Endodermal cell (in vitro differentiated cells): Measurements from ENCODE around the gene TNNI3K. TPM values are rescaled to one million over a fixed set of nuclear protein-coding genes. Genes with fewer than 3 reads are reported as not detected.
A peak's percentile ranks its signal among the peaks of the same experiment; 100 is the strongest.

Experiments
- DNase-seq: peaks from one replicate; pipeline ENCODE4 v3.0.0-alpha.2; 2017
- H3K27ac ChIP-seq: 2 replicates; pipeline ENCODE4 v1.5.1; 2013; ENCODE audit warnings: mild to moderate bottlenecking, low read depth, low read length, moderate library complexity
- H3K27me3 ChIP-seq: 2 replicates; pipeline ENCODE4 v1.6.1; 2013; ENCODE audit warnings: mild to moderate bottlenecking, low read length, moderate library complexity; ENCODE audit not compliant: insufficient read depth, control insufficient read depth, poor library complexity, severe bottlenecking
- H3K36me3 ChIP-seq: 2 replicates; pipeline ENCODE4 v1.7.0; 2013; ENCODE audit warnings: mild to moderate bottlenecking, low read length, moderate library complexity; ENCODE audit not compliant: control insufficient read depth, insufficient read depth
- H3K4me1 ChIP-seq: one replicate; pipeline ENCODE4 v1.7.0; 2013; ENCODE audit warnings: low read length; ENCODE audit not compliant: control insufficient read depth, insufficient read depth
- H3K4me3 ChIP-seq: 2 replicates; pipeline ENCODE4 v1.5.1; 2013; ENCODE audit warnings: mild to moderate bottlenecking, low read length, moderate library complexity
- H3K9ac ChIP-seq: 2 replicates; pipeline ENCODE4 v1.6.1; 2013; ENCODE audit warnings: mild to moderate bottlenecking, low read length, moderate library complexity; ENCODE audit not compliant: poor library complexity, severe bottlenecking; ENCODE audit errors: extremely low read depth
- H3K9me3 ChIP-seq: 2 replicates; pipeline ENCODE4 v1.6.1; 2013; ENCODE audit warnings: mild to moderate bottlenecking, low read length, moderate library complexity; ENCODE audit not compliant: control insufficient read depth
- H3K27ac Mint-ChIP-seq: 2 replicates; pipeline ENCODE4 v1.8.0; 2020; ENCODE audit warnings: mixed read lengths
- H3K27me3 Mint-ChIP-seq: 2 replicates; pipeline ENCODE4 v1.8.0; 2021; ENCODE audit warnings: mild to moderate bottlenecking, mixed read lengths; ENCODE audit not compliant: insufficient read depth
- H3K36me3 Mint-ChIP-seq: 2 replicates; pipeline ENCODE4 v1.8.0; 2020; ENCODE audit warnings: low read depth, mixed read lengths
- H3K4me1 Mint-ChIP-seq: 2 replicates; pipeline ENCODE4 v1.8.0; 2020; ENCODE audit warnings: mixed read lengths
- H3K4me3 Mint-ChIP-seq: 2 replicates; pipeline ENCODE4 v1.8.0; 2020; ENCODE audit warnings: mild to moderate bottlenecking, moderate library complexity, mixed read lengths
- H3K9me3 Mint-ChIP-seq: 2 replicates; pipeline ENCODE4 v1.8.0; 2020; ENCODE audit warnings: mild to moderate bottlenecking, mixed read lengths
- WGBS, 2 experiments: methylation state at CpG; one replicate each; pipeline versions ENCODE4 v1.1.5 to v1.1.7; 2013; ENCODE audit warnings: missing lambda C conversion rate in 2 of 2, mixed read lengths in 1 of 2; ENCODE audit not compliant: insufficient coverage in 1 of 2, insufficient read length in 1 of 2; 5-methylcytosine and 5-hydroxymethylcytosine counted together
- total RNA-seq, 2 donors: library from RNA; stranded (reverse); fragmentation: NEBNext Ultra II Directional in 1 of 2; extraction: Animal tissue kit (Norgen Biotek cat#: 25700) in 1 of 2; gene quantifications; 2 replicates in 1 of 2; 3 replicates in 1 of 2; pipeline ENCODE4 v1.2.1, GENCODE V29; 2021
- TF ChIP-seq, protein P1 (sequence below): fragments of 200-600 bp; sonication (generic); conservative IDR thresholded peaks from 2 replicates; pipeline ENCODE4 v1.5.0; 2021; ENCODE audit warnings: antibody characterized with exemption, mild to moderate bottlenecking

The TNNI3K gene
- total RNA-seq, 2 donors from 2014 or later = 1.1 TPM; not detected in 1

DNA sequence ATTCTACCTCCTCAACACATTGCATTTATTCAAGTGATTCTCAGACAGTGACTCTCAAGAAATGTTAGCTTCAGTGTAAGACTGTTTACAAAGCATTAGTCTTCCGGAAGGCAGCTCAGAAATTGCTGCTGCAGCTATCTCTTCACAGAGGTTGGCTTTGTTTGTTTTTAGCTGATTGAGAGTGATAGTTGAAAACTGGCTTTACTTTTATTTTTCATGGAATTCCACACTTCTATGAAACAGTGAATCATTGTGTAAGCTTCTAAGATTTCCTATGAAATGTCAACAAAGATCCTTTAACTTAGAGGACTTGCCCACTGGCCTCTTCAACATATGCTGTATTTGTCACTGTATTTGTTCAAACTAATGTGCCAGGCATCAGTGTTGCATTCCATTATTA is 121.3 kb downstream of the TNNI3K start:
- no peaks in the 10 kb centered on the region for H3K27me3 Mint-ChIP-seq
- no peak overlapping the region for H3K27ac Mint-ChIP-seq
- H3K36me3 Mint-ChIP-seq = no peaks in the 10 kb centered on the region
- Histone ChIP-seq H3K27ac (no peak overlapping the region), H3K4me3 (no peak overlapping the region), H3K9me3 (no peaks in the 10 kb centered on the region), H3K36me3 (no peaks in the 10 kb centered on the region), H3K4me1 (peaks cover 9% of the 10 kb centered on the region), H3K27me3 (no peaks in the 10 kb centered on the region), H3K9ac (no peak overlapping the region)
- peaks cover 4% of the 10 kb centered on the region for H3K9me3 Mint-ChIP-seq
- H3K4me3 Mint-ChIP-seq = no peak overlapping the region
- TF ChIP-seq, protein P1, sequence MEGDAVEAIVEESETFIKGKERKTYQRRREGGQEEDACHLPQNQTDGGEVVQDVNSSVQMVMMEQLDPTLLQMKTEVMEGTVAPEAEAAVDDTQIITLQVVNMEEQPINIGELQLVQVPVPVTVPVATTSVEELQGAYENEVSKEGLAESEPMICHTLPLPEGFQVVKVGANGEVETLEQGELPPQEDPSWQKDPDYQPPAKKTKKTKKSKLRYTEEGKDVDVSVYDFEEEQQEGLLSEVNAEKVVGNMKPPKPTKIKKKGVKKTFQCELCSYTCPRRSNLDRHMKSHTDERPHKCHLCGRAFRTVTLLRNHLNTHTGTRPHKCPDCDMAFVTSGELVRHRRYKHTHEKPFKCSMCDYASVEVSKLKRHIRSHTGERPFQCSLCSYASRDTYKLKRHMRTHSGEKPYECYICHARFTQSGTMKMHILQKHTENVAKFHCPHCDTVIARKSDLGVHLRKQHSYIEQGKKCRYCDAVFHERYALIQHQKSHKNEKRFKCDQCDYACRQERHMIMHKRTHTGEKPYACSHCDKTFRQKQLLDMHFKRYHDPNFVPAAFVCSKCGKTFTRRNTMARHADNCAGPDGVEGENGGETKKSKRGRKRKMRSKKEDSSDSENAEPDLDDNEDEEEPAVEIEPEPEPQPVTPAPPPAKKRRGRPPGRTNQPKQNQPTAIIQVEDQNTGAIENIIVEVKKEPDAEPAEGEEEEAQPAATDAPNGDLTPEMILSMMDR = no peak
- no peaks in the 10 kb centered on the region for H3K4me1 Mint-ChIP-seq
- WGBS, 2 experiments = 66% methylated on average over 1 of the region's 1 CpG; no CpG with 5 or more reads in 1 of the 2 experiments
- DNase-seq = no peak

- Mint-ChIP-seq H3K27ac (no peak overlapping the region), H3K27me3 (no peaks in the 10 kb centered on the region)
Measured at GRCh38 chr1:74357150-74357549, 122.0 kb downstream of the TNNI3K start.

DNA sequence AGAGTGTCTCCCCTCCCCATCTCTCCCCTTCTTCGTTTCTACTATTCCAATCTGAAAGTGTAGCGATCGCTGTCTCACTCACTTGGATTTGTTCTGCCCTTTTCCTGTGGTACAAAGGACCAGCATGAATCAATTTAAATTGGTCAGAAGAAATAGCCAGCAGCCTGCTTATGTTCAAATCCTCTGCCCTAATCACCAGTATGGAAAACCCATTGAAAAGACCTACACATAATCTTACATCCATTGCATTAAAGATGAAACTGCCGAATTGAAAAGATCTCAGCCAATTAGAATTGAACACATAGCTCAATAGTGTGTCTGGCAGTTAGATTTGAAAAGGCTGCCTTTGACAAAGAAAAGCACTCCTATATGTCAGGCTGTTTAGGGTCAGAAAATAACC is 122.6 kb downstream of the TNNI3K start:
- H3K9me3 ChIP-seq = no peaks in the 10 kb centered on the region
- H3K4me3 ChIP-seq = no peak overlapping the region
- DNase-seq = no peak
- H3K36me3 Mint-ChIP-seq = no peaks in the 10 kb centered on the region
- H3K27me3 ChIP-seq = no peaks in the 10 kb centered on the region
- H3K27ac ChIP-seq = peak overlapping the region; percentile 36
- no peaks in the 10 kb centered on the region for H3K27me3 Mint-ChIP-seq
- peaks cover 3% of the 10 kb centered on the region for H3K9me3 Mint-ChIP-seq
- 90 to 94% methylated on average over 3 to 4 of the region's 4 CpGs for WGBS, 2 experiments
- H3K36me3 ChIP-seq = no peaks in the 10 kb centered on the region
- H3K4me1 ChIP-seq = peaks cover 9% of the 10 kb centered on the region
- H3K27ac Mint-ChIP-seq = no peak overlapping the region
- H3K9ac ChIP-seq = no peak overlapping the region
- H3K4me1 Mint-ChIP-seq = no peaks in the 10 kb centered on the region
- no peak overlapping the region for H3K4me3 Mint-ChIP-seq
- TF ChIP-seq, protein P1 = no peak

More at GRCh38 chr1:74357150-74357549, 122.0 kb downstream of the TNNI3K start:
- Histone ChIP-seq H3K9ac (no peak overlapping the region), H3K4me1 (peaks cover 9% of the 10 kb centered on the region), H3K9me3 (no peaks in the 10 kb centered on the region), H3K27ac (no peak overlapping the region), H3K36me3 (no peaks in the 10 kb centered on the region), H3K4me3 (no peak overlapping the region), H3K27me3 (no peaks in the 10 kb centered on the region)
- H3K4me3 Mint-ChIP-seq = no peak overlapping the region
- WGBS, 2 experiments = 91% methylated on average over 3 of the region's 3 CpGs
- no peaks in the 10 kb centered on the region for H3K4me1 Mint-ChIP-seq
- TF ChIP-seq, protein P1 = no peak
- DNase-seq = no peak
- H3K36me3 Mint-ChIP-seq = no peaks in the 10 kb centered on the region
- peaks cover 4% of the 10 kb centered on the region for H3K9me3 Mint-ChIP-seq
